Caki2 (cell line): ENCODE results near the gene FNBP1. TPM values are rescaled to one million over a fixed set of nuclear protein-coding genes. Genes with fewer than 3 reads are reported as not detected.
"Not testable (repeated sequence)": the region's sequence is repeated elsewhere in the genome, so short reads cannot be mapped to it uniquely, and the experiment has no call there.

Experiments used
- DNase-seq: peaks from one replicate; pipeline ENCODE4 v3.0.0-alpha.2; 2015; ENCODE audit warnings: low read depth
- in situ Hi-C: cut with HindIII; loops from 2 replicates; pipeline ENCODE4 v1.10.0; 2016; ENCODE audit warnings: low sequenced_read_pairs, low pct_unique_long_range_greater_than_20kb, mixed read lengths
- total RNA-seq: library from RNA; depleted of rRNA; stranded (reverse); fragments of >200 nt; shearing (Covaris generic); gene quantifications from 2 replicates; pipeline ENCODE4 v1.2.3, GENCODE V29; 2014; ENCODE audit warnings: low replicate concordance

Gene FNBP1
- total RNA-seq, 1 experiment from 2014 or later, result 103 TPM

- no peak for DNase-seq
- in situ Hi-C loops, result no loop called here
Observed at GRCh38 chr9:129914051-129914450, 128.9 kb downstream of the FNBP1 start.

- in situ Hi-C loops, result no loop called here
- peak; percentile 95 for DNase-seq
Observed at GRCh38 chr9:129910628-129911567, 132.1 kb downstream of the FNBP1 start.

DNA sequence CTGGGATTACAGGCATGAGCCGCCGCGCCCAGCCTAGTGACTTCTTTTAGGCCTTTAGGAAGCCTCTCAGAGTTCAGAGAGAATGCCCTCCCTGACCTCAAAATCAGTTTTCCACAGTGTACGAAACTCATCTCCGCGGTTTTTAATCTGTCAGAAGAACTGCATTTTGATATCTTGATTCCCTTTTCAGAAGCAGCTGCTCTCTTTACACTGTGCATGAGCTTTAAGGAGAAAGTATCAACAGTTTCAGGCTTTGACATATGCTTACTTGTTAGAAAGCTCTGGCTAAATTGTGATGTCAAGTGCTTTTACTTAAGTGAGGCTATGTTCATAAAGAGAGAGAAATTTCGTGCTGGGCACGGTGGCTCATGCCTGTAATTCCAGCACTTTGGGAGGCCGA lies 133.1 kb downstream of the FNBP1 start:
- in situ Hi-C loops, result no loop called here
- DNase-seq, result no peak

GRCh38 chr9:129908906-129909305 lies 134.1 kb downstream of the FNBP1 start:
- in situ Hi-C loops, result no loop called here
- DNase-seq, result no peak

GRCh38 chr9:129907201-129907600 lies 135.8 kb downstream of the FNBP1 start:
- no peak for DNase-seq
- in situ Hi-C loops, result no loop called here

- DNase-seq, result no peak
- in situ Hi-C loops, result no loop called here
Observed at GRCh38 chr9:129906298-129906697, 136.7 kb downstream of the FNBP1 start.

GRCh38 chr9:129904734-129905133 lies 138.3 kb downstream of the FNBP1 start:
- in situ Hi-C loops, result no loop called here
- no peak for DNase-seq

- in situ Hi-C loops, result no loop called here
- DNase-seq, result no peak
Observed at GRCh38 chr9:129902740-129903134, 140.3 kb downstream of the FNBP1 start.

DNA sequence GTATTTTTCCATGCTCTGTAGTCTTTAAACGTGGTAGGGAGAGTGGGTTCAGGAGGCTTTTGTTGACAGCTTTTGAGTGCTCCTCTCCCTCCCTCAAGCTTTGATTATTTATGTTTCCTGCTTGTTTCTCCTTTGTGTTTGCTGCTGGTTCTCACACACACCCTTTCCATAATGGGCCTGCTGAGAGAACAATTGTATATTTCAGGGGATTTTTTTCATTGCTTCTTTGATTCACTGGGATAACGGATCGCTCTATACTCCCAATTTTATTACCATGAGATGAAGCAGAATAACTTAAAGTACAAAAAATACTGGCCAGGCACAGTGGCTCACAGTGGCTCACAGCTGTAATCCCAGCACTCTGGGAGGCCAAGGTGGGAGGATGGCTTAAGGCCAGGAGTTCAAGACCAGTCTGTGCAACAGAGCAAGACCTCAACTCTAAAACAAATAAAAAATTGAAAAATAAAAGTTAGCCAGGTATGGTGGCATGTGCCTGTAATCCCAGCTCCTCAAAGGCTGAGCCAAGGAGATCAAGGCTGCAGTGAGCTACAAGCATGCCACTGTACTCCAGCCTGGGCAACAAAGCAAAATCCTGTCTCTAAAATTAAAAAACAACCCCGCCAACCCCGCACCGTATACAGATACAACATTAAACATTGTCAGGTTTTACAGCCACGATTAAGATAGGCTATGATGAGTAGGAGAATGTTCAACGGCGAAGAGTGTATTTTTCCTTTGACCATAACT lies 140.8 kb downstream of the FNBP1 start:
- no peak for DNase-seq
- in situ Hi-C loops, result no loop called here

DNA sequence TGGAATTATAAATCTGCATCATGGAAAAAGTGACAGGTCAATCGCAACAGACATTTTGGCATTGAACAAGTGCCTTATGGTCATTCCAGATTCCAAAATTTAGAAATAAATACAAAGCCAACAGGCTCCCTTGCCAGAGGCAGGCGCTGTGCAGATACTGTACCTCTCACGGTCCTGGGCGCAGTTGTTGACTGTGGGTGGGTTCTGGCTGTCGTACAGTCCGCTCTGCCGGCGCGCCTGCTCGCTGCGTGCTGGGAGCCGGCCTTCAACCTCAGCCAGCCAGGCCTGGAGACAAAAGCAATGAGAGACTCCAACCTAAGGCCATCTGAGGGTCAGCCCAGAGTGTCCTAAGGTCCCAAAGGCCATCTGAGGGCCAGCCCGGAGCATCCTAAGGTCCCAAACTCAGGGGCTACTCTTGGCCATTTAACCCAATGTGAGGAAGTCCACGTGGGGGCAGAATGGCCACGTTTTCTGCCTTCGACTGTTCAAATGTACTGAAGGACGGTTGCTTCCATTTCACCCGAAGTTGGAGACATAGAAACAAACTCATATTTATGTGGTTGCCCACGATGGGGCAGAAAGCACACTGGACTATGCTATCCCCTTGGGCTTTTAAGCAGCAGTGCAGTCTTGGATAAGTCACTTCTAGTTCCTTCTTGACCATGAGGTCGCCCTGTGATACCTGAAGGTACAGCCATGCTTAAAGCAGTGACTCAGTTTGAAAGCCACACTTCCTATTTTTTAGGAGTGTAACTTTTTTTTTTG lies 142.5 kb downstream of the FNBP1 start:
- in situ Hi-C loops, result no loop called here
- no peak for DNase-seq

DNA sequence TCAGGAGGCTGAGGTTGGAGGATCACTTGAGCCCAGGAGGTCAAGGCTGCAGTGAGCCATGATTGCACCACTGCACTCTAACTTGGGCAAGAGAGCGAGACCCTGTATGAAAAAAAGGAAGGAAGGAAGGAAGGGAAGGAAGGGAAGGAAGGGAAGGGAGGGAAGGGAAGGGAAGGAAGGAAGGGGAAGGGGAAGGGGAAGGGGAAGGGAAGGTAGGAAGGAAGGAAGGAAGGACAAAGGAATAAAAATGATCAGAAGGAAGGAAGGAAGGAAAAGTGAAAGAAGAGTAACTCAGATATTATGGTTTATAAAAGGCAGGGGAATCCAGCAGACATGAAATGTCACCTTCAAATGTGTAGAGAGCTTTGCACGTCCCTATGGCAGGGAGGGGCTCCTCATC lies 143.4 kb downstream of the FNBP1 start:
- no peak for DNase-seq
- in situ Hi-C loops, result no loop called here

DNA sequence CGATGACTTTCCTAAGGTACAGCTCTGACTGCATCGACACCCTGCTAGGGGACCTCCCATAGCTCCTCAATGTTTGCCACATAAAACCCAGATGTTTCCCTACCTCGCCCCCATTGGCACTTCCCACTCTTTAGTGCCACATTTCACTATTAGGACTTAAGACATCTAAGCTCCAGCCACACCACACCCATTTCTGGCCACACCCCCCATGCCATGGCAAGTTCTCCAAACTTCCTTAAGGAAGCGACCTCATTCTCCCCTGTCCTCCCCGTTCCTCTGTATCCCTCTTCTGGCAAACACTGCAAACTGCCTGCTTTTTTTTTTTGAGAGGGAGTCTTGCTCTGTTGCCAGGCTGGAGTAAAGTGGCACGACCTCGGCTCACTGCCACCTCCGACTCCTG lies 144.8 kb downstream of the FNBP1 start:
- in situ Hi-C loops, result no loop called here

DNA sequence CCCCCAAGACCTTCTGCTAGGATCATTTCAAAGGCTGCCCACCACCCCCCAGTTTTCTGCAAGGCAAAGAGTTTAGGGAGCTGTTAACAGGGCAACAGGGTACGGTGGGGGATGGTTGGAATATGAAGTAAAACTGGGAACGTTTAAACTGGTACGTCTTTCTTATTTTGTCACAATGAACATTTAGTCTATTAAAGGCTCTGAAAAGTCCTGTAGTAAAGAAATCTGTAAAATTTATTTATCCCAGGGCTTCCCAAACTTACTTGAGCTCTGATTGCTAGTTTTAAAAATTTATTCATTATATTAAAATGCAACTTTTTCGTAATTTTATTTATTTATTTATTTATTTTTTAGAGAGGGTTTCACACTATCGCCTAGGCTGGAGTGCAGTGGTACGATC lies 145.7 kb downstream of the FNBP1 start:
- no peak for DNase-seq
- in situ Hi-C loops, result no loop called here

More for the DNA sequence above, 144.8 kb downstream of the FNBP1 start:
- peak; percentile 45 for DNase-seq

DNA sequence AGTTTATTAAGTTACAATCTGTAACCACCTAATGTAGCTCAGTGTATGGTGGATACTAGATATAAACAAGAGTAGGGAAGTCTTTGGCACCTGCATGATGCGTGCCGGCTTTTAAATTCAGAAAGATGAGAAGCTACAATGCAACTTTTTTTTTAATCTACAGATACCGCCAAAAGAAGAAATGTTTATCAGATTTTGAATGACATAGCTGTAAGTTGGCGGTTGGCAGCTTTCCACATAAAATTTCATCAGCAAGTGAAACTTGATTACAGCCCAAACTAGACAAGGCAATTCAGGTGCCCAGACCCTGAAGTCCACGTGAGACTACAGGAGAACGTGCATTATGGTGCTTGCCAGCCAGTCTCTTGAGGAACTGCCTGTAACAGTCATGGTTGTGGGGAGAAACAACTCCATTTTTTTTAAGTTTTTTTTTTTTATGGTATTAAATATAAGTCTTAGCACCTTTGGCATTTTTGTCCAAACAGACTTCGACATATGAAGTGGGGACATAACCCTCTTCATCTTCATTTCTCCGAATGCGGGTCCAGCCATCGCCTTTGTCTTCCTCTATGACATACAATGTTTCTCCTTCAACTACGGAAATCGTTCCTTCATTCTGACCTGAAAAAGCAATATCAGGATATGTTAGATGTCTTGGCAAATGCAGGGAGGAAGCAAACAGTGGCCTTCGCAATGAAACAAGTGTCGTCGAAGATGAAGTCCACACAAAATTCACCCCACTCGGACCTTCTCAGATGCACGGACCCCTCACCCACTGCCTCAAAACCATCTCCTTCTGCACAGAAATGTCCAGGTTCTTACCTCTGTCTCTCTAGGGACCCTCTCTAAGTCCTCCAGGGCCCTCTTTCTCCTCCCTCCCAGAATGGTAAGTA lies 147.4 kb downstream of the FNBP1 start:
- in situ Hi-C loops, result no loop called here
- DNase-seq, result no peak

- DNase-seq, result no peak
- in situ Hi-C loops, result no loop called here
Observed at GRCh38 chr9:129894120-129894823, 148.7 kb downstream of the FNBP1 start.

DNA sequence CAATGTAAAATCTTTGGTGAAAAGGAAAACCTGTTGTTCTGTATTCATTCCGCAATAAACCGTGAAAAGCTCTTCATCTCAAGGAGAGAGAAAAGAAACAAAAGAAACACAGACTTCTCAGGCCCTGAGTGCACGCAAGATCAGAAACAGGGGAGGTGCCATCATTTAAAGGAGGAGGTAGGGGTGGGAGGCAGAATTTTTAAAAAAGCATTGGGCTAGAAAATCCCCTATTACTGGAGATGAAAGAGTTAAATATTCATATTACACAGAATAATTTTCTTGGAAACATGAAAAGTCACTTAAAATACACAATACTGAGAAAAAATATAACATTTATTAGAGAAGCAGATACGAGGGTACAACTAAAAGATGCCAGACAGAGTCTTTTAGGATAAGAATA lies 151.4 kb downstream of the FNBP1 start:
- in situ Hi-C loops, result no loop called here
- DNase-seq, result no peak

DNA sequence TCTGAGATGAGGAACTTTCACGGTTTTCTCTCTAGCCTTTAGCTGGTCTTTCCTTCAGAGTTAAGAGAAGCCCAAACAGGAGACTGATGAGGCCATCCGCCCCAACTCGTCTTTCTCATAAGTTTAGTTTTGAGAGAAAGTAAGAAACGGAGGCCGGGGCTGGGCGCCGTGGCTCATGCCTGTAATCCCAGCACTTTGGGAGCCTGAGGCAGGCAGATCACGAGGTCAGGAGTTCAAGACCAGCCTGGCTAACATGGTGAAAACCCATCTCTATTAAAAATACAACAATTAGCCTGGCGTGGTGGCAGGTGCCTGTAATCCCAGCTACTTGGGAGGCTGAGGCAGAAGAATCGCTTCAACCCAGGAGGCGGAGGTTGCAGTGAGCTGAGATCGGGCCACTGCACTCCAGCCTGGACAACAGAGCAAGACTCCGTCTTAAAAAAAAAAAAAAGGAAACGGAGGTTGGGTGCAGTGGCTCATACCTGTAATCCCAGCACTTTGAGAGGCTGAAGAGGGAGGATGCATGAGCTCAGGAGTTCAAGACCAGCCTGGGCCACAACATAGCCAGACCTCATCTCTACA lies 152.2 kb downstream of the FNBP1 start:
- DNase-seq, in situ Hi-C loops: not testable (repeated sequence)
